Fibroblast of lung (primary cell): ENCODE data around the gene SH2D4B.

Experiments used
- EZH2 ChIP-seq: IDR thresholded peaks from 2 replicates; pipeline ENCODE4 v1.5.1; 2012; ENCODE audit warnings: low read length, control low read depth, mild to moderate bottlenecking; ENCODE audit errors: missing control alignments
- TF ChIP-seq, protein P1 (sequence below), 2 donors: IDR thresholded peaks in 1 of 2; conservative IDR thresholded peaks in 1 of 2; 1 replicate in 1 of 2; 2 replicates in 1 of 2; pipeline ENCODE4 v1.5.1; 2011 to 2012; ENCODE audit warnings: low read length in 2 of 2, control low read depth in 1 of 2, inconsistent platforms in 1 of 2, low read depth in 1 of 2, mild to moderate bottlenecking in 1 of 2

DNA sequence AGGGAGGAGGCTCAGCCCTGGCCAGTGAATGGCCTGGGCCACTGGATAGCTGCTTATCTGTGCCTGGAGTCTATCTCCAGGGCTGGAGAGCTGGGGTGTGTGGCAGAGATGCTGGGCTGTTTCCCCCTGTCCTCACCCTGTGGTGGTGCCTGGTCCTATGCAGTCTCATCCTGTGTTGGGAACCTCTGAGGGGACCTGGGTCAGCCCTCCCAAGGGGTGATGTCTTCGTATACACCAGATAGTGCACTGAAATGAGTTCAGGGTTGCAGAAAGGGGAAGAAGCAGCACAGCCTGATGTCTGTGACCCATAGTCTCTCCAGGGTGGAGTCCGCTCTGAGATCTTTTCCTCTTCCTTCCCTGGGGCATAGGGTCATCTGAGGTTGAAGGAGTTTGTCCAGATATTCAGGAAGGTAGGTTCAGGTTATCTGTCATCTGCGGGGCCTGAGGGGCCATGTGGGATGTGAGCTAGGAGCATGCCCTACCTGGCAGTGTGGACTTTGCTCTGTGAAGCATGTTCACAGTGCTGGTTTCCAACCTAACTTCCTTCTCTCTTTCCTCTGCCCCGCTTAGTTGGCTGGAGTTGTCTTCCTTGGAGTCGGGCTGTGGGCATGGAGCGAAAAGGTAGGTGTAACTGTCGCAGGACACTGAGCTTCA, 33.4 kb upstream of the SH2D4B start:
- no peak for TF ChIP-seq EZH2
- TF ChIP-seq, protein P1, sequence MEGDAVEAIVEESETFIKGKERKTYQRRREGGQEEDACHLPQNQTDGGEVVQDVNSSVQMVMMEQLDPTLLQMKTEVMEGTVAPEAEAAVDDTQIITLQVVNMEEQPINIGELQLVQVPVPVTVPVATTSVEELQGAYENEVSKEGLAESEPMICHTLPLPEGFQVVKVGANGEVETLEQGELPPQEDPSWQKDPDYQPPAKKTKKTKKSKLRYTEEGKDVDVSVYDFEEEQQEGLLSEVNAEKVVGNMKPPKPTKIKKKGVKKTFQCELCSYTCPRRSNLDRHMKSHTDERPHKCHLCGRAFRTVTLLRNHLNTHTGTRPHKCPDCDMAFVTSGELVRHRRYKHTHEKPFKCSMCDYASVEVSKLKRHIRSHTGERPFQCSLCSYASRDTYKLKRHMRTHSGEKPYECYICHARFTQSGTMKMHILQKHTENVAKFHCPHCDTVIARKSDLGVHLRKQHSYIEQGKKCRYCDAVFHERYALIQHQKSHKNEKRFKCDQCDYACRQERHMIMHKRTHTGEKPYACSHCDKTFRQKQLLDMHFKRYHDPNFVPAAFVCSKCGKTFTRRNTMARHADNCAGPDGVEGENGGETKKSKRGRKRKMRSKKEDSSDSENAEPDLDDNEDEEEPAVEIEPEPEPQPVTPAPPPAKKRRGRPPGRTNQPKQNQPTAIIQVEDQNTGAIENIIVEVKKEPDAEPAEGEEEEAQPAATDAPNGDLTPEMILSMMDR (conservative IDR thresholded peaks at IDR 0.05 in 1 of 2, IDR thresholded peaks at IDR 0.05 in 1 of 2; ENCODE audit: low read depth in 1 of 2, low read length in 2 of 2): no peak
